ENCODE results near the gene KIAA1671.

The KIAA1671 gene

DNA sequence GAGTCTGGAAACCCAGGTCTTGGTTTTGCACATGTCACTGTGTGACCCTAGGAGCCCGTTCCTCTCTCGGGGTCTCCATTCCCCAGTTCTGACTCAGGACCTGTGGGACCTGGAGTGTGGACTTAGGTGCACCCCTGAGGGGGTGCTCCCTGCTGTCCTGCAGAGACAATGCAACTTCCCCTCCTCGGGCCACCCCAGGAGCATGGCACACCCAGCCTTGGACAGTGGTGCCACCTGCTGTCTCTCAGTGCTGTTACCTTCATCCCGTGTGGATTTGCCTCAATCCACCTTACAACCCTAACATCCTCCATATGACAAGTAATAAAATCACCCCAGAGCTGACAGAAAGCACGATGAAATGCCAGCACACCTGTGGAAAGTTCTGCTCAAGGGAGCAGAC lies 219.6 kb downstream of the KIAA1671 start:
- DNase-seq (ENCODE audit: low read depth, low spot score) = no peak
- H3K4me3 ChIP-seq (ENCODE audit: low read depth, low read length) = no peak overlapping the region
- CTCF ChIA-PET = interaction anchor here (1.0 kb wide), 1 partner anchor 30 kb away, joined by 3 read pairs; no protein-coding TSS in a partner anchor
- POLR2A ChIA-PET = no interaction called here
- TF ChIP-seq, protein P1, sequence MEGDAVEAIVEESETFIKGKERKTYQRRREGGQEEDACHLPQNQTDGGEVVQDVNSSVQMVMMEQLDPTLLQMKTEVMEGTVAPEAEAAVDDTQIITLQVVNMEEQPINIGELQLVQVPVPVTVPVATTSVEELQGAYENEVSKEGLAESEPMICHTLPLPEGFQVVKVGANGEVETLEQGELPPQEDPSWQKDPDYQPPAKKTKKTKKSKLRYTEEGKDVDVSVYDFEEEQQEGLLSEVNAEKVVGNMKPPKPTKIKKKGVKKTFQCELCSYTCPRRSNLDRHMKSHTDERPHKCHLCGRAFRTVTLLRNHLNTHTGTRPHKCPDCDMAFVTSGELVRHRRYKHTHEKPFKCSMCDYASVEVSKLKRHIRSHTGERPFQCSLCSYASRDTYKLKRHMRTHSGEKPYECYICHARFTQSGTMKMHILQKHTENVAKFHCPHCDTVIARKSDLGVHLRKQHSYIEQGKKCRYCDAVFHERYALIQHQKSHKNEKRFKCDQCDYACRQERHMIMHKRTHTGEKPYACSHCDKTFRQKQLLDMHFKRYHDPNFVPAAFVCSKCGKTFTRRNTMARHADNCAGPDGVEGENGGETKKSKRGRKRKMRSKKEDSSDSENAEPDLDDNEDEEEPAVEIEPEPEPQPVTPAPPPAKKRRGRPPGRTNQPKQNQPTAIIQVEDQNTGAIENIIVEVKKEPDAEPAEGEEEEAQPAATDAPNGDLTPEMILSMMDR (IDR thresholded peaks at IDR 0.05; ENCODE audit: insufficient read depth, low read length, missing control alignments) = no peak

DNA sequence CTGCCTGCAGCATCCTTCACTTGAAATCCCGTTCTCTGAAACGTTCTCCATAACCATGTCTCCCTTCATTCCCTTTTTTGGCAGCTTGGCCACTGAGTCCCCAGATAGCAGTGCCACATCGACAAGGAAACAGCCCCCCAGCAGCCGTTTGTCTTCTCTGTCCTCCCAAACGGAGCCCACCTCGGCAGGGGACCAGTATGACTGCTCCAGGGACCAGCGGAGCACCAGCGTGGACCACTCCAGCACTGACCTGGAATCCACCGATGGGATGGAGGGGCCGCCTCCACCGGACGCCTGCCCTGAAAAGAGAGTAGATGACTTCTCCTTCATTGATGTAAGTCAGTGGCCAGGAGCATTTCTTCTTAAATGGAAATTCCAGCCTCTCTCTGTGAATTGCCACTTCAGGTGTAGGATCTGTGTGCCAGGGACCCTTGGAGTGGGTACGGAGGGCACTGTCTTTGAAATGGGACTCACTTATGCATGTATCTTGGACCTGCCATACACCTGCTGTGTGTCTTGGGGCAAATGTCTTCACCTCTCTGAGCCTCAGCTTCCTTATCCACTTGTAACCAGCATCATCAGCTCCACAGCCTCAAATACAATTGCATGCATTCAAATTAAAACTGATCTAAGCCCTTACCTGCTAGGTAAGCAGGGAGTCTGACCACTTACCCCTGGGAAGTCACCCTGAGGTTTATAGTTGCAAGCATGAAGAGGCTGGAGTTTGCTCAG lies 221.8 kb downstream of the KIAA1671 start:
- ChIA-PET CTCF (no interaction called here), POLR2A (no interaction called here)
- no peak overlapping the region for H3K4me3 ChIP-seq (ENCODE audit: low read depth, low read length)
- DNase-seq (ENCODE audit: low read depth, low spot score) = no peak
- TF ChIP-seq, protein P1 (IDR thresholded peaks at IDR 0.05; ENCODE audit: insufficient read depth, low read length, missing control alignments) = no peak

DNA sequence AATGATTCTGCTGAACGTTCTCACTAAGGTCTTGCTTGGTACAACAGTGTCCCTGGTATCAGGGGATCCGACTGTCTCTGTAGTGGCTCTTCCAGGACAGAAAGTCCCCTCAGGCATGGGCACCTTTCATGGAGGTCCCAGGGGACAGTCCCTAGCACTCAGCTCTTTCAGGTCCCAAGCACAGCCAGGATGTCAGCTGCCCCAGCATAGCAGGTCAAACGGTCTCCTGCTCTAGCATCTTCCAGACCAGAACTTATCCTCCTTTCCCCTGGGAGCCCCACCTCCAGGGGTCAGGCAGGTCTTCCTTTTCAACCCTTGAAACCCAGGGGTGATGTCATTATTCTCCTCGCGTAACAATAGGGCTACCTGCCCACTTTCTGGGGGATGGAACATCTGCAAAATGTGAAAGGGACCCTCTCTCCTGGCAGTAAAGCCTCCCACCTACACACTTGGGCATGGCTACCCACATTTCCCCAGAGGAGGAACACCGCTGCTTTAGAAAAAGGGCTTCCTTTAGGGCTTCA lies 222.4 kb downstream of the KIAA1671 start:
- POLR2A ChIA-PET = no interaction called here
- CTCF ChIA-PET = no interaction called here
- H3K4me3 ChIP-seq (ENCODE audit: low read depth, low read length) = no peak overlapping the region
- TF ChIP-seq, protein P1 (IDR thresholded peaks at IDR 0.05; ENCODE audit: insufficient read depth, low read length, missing control alignments) = no peak
- no peak for DNase-seq (ENCODE audit: low read depth, low spot score)

DNA sequence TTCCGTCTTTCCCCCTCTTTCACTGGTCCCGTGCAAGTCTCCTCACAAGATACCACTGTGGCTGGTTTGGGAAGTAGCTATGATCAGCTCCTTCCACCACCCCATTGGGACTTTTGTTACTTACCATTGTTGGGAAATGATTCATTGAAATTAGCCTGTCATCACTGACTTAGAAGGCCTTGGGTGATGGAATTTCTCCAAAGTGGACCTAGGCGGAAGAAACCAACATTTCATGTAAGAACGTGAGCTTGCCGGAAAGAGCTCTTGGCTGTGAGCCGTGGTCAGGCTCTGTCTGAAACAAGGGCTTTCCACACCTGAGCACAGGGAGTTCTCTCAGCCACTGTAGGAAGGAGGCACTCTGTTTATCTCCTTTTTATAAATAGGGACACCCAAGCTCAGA lies 223.7 kb downstream of the KIAA1671 start:
- no peak overlapping the region for H3K4me3 ChIP-seq (ENCODE audit: low read depth, low read length)
- no peak for DNase-seq (ENCODE audit: low read depth, low spot score)
- ChIA-PET POLR2A (no interaction called here), CTCF (no interaction called here)
- TF ChIP-seq, protein P1 (IDR thresholded peaks at IDR 0.05; ENCODE audit: insufficient read depth, low read length, missing control alignments) = no peak

DNA sequence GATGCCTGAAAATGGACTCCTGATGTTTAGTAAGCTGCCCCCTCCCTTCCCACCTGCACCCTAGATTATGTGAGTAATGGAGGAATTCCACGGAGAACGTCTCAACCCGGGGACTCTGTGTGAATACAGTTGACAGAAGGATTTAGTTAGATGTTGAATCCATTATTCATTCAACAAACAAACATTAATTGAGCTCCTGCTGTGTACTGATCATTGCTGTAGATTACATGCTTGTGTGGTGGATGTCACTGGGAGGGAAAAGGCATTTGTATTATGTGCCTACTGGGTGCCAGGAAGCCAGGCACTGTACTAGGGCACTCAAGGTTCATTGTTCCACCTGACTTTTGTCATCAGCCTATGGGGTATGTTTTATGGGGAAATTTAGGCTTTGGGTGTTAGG lies 224.3 kb downstream of the KIAA1671 start:
- TF ChIP-seq, protein P1 (IDR thresholded peaks at IDR 0.05; ENCODE audit: insufficient read depth, low read length, missing control alignments) = no peak
- POLR2A ChIA-PET = no interaction called here
- CTCF ChIA-PET = no interaction called here
- no peak overlapping the region for H3K4me3 ChIP-seq (ENCODE audit: low read depth, low read length)
- no peak for DNase-seq (ENCODE audit: low read depth, low spot score)

DNA sequence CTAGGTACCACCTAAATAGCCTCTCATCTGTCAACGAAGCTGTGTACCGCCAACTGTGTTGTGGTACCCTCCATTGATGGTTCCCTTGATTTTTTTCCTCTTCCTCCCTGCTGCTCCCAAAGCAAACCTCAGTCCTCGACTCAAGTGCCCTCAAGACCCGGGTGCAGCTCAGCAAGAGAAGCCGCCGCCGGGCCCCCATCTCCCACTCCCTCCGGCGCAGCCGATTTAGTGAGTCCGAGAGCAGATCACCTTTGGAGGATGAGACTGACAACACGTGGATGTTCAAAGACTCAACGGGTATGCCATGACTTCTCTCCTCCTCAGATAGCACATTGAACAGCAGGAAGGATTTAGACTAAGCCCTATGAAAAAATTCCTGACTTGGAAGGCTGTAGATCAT lies 224.7 kb downstream of the KIAA1671 start:
- CTCF ChIA-PET = no interaction called here
- TF ChIP-seq, protein P1 (IDR thresholded peaks at IDR 0.05; ENCODE audit: insufficient read depth, low read length, missing control alignments) = no peak
- no peak for DNase-seq (ENCODE audit: low read depth, low spot score)
- POLR2A ChIA-PET = no interaction called here
- H3K4me3 ChIP-seq (ENCODE audit: low read depth, low read length) = no peak overlapping the region
